SK-N-SH (cell line): ENCODE measurements around the gene WDR64. TPM values are rescaled to one million over a fixed set of nuclear protein-coding genes. Genes with fewer than 3 reads are reported as not detected.

Experiments used
- CTCF ChIA-PET: fragments of 300-600, 350-600 bp; formaldehyde crosslinking; extraction: SDS; loops from one replicate; lab custom pipeline; 2021; lab: Yijun Ruan, JAX
- POLR2A ChIA-PET: fragments of 350-600 bp; sonication (Branson Sonifier 250); formaldehyde crosslinking; extraction: SDS; loops from one replicate; lab custom pipeline; 2020; ENCODE audit warnings: antibody characterized with exemption, inconsistent platforms; lab: Yijun Ruan, JAX
- DNase-seq: peaks from one replicate; pipeline ENCODE4 v3.0.0; 2012
- H2AFZ ChIP-seq: fragments of 200-600 bp; sonication (generic); 2 replicates; pipeline ENCODE4 v1.8.1; 2016; ENCODE audit warnings: antibody characterized with exemption, mild to moderate bottlenecking, low read depth
- H3F3A ChIP-seq: fragments of 200-600 bp; sonication (generic); replicated peaks from 2 replicates; pipeline ENCODE3; 2016; ENCODE audit warnings: antibody characterized with exemption, mild to moderate bottlenecking; ENCODE audit not compliant: insufficient read depth
- H3K27ac ChIP-seq, 2 experiments: fragments of 200-500 bp in 1 of 2; fragments of 200-600 bp in 1 of 2; sonication (Bioruptor generic) in 1 of 2; sonication (generic), shearing (Covaris generic) in 1 of 2; 2 replicates each; pipeline versions ENCODE4 v1.5.1 to v1.6.1; 2014 to 2016; ENCODE audit warnings: low read depth in 2 of 2, inconsistent platforms in 1 of 2, low read length in 1 of 2, mild to moderate bottlenecking in 1 of 2, mixed read lengths in 1 of 2
- H3K27me3 ChIP-seq: fragments of 200-600 bp; sonication (generic), shearing (Covaris generic); 2 replicates; pipeline ENCODE4 v1.6.1; 2016; ENCODE audit warnings: mixed run types; ENCODE audit not compliant: insufficient read depth
- H3K36me3 ChIP-seq, 2 experiments: fragments of 200-500 bp in 1 of 2; fragments of 200-600 bp in 1 of 2; sonication (Bioruptor generic) in 1 of 2; sonication (generic) in 1 of 2; replicated peaks in 1 of 2; 2 replicates each; pipeline versions ENCODE3 to v1.5.1; 2014 to 2016; ENCODE audit warnings: low read length in 1 of 2, mild to moderate bottlenecking in 1 of 2; ENCODE audit not compliant: insufficient read depth in 2 of 2, control insufficient read depth in 1 of 2
- H3K4me1 ChIP-seq, 2 experiments: fragments of 200-500 bp in 1 of 2; fragments of 200-600 bp in 1 of 2; sonication (Bioruptor generic) in 1 of 2; sonication (generic), shearing (Covaris generic) in 1 of 2; 2 replicates each; pipeline versions ENCODE4 v1.5.1 to v1.6.1; 2014 to 2016; ENCODE audit warnings: low read depth in 1 of 2, low read length in 1 of 2, mixed run types in 1 of 2; ENCODE audit not compliant: insufficient read depth in 2 of 2, control insufficient read depth in 1 of 2
- H3K4me2 ChIP-seq: fragments of 200-600 bp; sonication (generic), shearing (Covaris generic); 2 replicates; pipeline ENCODE4 v1.6.1; 2017; ENCODE audit warnings: mixed run types
- H3K4me3 ChIP-seq, 2 experiments: fragments of 200-500 bp in 1 of 2; fragments of 200-600 bp in 1 of 2; sonication (Bioruptor generic) in 1 of 2; sonication (generic), shearing (Covaris generic) in 1 of 2; 2 replicates each; pipeline versions ENCODE4 v1.5.1 to v1.8.1; 2014 to 2016; ENCODE audit warnings: low read depth in 2 of 2, inconsistent platforms in 1 of 2, low read length in 1 of 2, mild to moderate bottlenecking in 1 of 2, mixed read lengths in 1 of 2, moderate library complexity in 1 of 2
- H3K79me2 ChIP-seq: fragments of 200-600 bp; sonication (generic); 2 replicates; pipeline ENCODE4 v1.8.1; 2017; ENCODE audit warnings: mild to moderate bottlenecking; ENCODE audit not compliant: insufficient read depth
- H3K9ac ChIP-seq: fragments of 200-600 bp; sonication (generic); 2 replicates; pipeline ENCODE4 v1.6.1; 2017; ENCODE audit warnings: mixed run types
- H3K9me2 ChIP-seq: fragments of 200-600 bp; sonication (generic); 2 replicates; pipeline ENCODE4 v1.6.1; 2017; ENCODE audit warnings: mixed run types
- H3K9me3 ChIP-seq: fragments of 200-600 bp; sonication (generic); 2 replicates; pipeline ENCODE4 v1.6.1; 2017; ENCODE audit warnings: mixed run types, mild to moderate bottlenecking, moderate library complexity
- H4K20me1 ChIP-seq: fragments of 200-600 bp; sonication (generic); 2 replicates; pipeline ENCODE4 v1.6.1; 2017; ENCODE audit warnings: mild to moderate bottlenecking, mixed run types; ENCODE audit not compliant: insufficient read depth
- CHD2 ChIP-seq: fragments of 150-350 bp; IDR thresholded peaks from 2 replicates; pipeline ENCODE4 v1.6.1; 2018; ENCODE audit warnings: low read length; ENCODE audit not compliant: partially characterized antibody
- EP300 ChIP-seq, 2 experiments: IDR thresholded peaks; 2 replicates each; pipeline versions ENCODE4 v1.4.0 to v1.6.1; 2012; ENCODE audit warnings: borderline replicate concordance in 1 of 2, low read depth in 1 of 2, low read length in 1 of 2
- FOXM1 ChIP-seq: IDR thresholded peaks from 2 replicates; pipeline ENCODE4 v1.4.0; 2012; ENCODE audit warnings: low read depth, mild to moderate bottlenecking
- GATA2 ChIP-seq: sonication (generic); formaldehyde crosslinking; IDR thresholded peaks from 2 replicates; pipeline ENCODE4 v1.5.0; 2020; ENCODE audit warnings: mild to moderate bottlenecking, missing genetic modification reagents
- MEF2A ChIP-seq: IDR thresholded peaks from 2 replicates; pipeline ENCODE4 v1.4.0; 2012; ENCODE audit warnings: low read depth, borderline replicate concordance
- NFIC ChIP-seq: IDR thresholded peaks from 2 replicates; pipeline ENCODE4 v1.4.0; 2012; ENCODE audit warnings: borderline replicate concordance
- RAD21 ChIP-seq: IDR thresholded peaks from 2 replicates; pipeline ENCODE4 v1.6.1; 2012; ENCODE audit warnings: mild to moderate bottlenecking, low read length
- RCOR1 ChIP-seq: fragments of 150-350 bp; IDR thresholded peaks from 2 replicates; pipeline ENCODE4 v1.6.1; 2017; ENCODE audit warnings: antibody characterized with exemption, low read length
- RFX5 ChIP-seq: IDR thresholded peaks from 2 replicates; pipeline ENCODE4 v1.6.1; 2012; ENCODE audit warnings: mild to moderate bottlenecking, improper control_type of control experiment, low read length
- RXRA ChIP-seq: IDR thresholded peaks from 2 replicates; pipeline ENCODE4 v1.4.0; 2012; ENCODE audit warnings: low read depth, mild to moderate bottlenecking, borderline replicate concordance
- TAF1 ChIP-seq: IDR thresholded peaks from 2 replicates; pipeline ENCODE4 v1.6.1; 2012; ENCODE audit warnings: low read depth, mild to moderate bottlenecking, low read length, moderate library complexity, borderline replicate concordance
- WGBS: methylation state at CpG from one replicate; pipeline ENCODE4 v1.1.6; 2017; ENCODE audit warnings: low lambda C conversion rate; 5-methylcytosine and 5-hydroxymethylcytosine counted together
- polyA plus RNA-seq, 3 experiments: library from polyadenylated mRNA; depleted of rRNA; stranded (reverse); fragments of >200 nt; gene quantifications; 2 replicates each; pipeline ENCODE4 v1.2.3, GENCODE V29; 2012
- TF ChIP-seq, protein P1 (sequence below): IDR thresholded peaks from 2 replicates; pipeline ENCODE4; 2012
- TF ChIP-seq, protein P2 (sequence below): fragments of 150-350 bp; IDR thresholded peaks from 2 replicates; pipeline ENCODE4 v1.6.1; 2017; ENCODE audit warnings: antibody characterized with exemption, low read length, low read depth, borderline replicate concordance
- TF ChIP-seq, protein P3 (sequence below): fragments of 150-350 bp; IDR thresholded peaks from 2 replicates; pipeline ENCODE4 v1.6.1; 2016; ENCODE audit warnings: mild to moderate bottlenecking, low read depth, low read length
- TF ChIP-seq, protein P4 (sequence below): fragments of 200-600 bp; sonication (generic); IDR thresholded peaks from 2 replicates; pipeline ENCODE4 v1.6.1; 2017; ENCODE audit warnings: antibody characterized with exemption, mild to moderate bottlenecking, moderate library complexity
- TF ChIP-seq, protein P5 (sequence below): IDR thresholded peaks from 2 replicates; pipeline ENCODE4 v1.4.0; 2012; ENCODE audit warnings: low read depth, borderline replicate concordance
- TF ChIP-seq, protein P6 (sequence below): IDR thresholded peaks from 2 replicates; pipeline ENCODE4 v1.4.0; 2012; ENCODE audit warnings: low read depth, borderline replicate concordance
- TF ChIP-seq, protein P7 (sequence below): IDR thresholded peaks from 2 replicates; pipeline ENCODE4 v1.6.1; 2012; ENCODE audit warnings: mild to moderate bottlenecking, low read depth, low read length, moderate library complexity

The WDR64 gene
- polyA plus RNA-seq, 1 of the 3 experiments (the other 2 are of a cell fraction), result not detected

DNA sequence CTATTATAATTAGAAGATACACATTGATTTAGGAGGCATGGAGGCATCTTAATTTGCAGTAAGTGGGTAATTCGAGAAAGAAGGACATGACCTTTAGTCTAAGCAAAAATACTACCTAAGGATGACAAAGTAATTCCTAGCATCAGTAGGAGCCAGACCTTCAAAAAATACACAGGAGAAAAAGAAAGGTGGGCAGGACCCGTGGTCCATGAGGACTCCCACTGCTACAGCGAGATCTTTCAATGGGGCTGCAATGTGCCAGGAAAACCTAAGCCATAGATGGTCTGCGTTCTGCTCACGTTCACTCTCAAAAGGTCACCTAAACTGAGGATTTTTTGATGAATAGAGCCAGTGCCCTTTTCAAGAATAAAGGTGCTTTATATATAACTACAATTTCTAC lies 185.3 kb downstream of the WDR64 start:
- TF ChIP-seq RXRA (no peak), CHD2 (no peak), NFIC (no peak), RFX5 (no peak), RCOR1 (no peak), RAD21 (no peak), FOXM1 (no peak), TAF1 (no peak), GATA2 (CRISPR knock-in tag) (no peak), MEF2A (no peak), EP300 (IDR thresholded peaks at IDR 0.05; ENCODE audit: borderline replicate concordance in 1 of 2, low read depth in 1 of 2, low read length in 1 of 2) (no peak)
- TF ChIP-seq, protein P1, sequence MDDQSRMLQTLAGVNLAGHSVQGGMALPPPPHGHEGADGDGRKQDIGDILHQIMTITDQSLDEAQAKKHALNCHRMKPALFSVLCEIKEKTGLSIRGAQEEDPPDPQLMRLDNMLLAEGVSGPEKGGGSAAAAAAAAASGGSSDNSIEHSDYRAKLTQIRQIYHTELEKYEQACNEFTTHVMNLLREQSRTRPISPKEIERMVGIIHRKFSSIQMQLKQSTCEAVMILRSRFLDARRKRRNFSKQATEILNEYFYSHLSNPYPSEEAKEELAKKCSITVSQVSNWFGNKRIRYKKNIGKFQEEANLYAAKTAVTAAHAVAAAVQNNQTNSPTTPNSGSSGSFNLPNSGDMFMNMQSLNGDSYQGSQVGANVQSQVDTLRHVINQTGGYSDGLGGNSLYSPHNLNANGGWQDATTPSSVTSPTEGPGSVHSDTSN, result no peak
- TF ChIP-seq, protein P2, sequence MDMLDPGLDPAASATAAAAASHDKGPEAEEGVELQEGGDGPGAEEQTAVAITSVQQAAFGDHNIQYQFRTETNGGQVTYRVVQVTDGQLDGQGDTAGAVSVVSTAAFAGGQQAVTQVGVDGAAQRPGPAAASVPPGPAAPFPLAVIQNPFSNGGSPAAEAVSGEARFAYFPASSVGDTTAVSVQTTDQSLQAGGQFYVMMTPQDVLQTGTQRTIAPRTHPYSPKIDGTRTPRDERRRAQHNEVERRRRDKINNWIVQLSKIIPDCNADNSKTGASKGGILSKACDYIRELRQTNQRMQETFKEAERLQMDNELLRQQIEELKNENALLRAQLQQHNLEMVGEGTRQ, result no peak
- TF ChIP-seq, protein P3, sequence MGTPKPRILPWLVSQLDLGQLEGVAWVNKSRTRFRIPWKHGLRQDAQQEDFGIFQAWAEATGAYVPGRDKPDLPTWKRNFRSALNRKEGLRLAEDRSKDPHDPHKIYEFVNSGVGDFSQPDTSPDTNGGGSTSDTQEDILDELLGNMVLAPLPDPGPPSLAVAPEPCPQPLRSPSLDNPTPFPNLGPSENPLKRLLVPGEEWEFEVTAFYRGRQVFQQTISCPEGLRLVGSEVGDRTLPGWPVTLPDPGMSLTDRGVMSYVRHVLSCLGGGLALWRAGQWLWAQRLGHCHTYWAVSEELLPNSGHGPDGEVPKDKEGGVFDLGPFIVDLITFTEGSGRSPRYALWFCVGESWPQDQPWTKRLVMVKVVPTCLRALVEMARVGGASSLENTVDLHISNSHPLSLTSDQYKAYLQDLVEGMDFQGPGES, result no peak
- TF ChIP-seq, protein P4, sequence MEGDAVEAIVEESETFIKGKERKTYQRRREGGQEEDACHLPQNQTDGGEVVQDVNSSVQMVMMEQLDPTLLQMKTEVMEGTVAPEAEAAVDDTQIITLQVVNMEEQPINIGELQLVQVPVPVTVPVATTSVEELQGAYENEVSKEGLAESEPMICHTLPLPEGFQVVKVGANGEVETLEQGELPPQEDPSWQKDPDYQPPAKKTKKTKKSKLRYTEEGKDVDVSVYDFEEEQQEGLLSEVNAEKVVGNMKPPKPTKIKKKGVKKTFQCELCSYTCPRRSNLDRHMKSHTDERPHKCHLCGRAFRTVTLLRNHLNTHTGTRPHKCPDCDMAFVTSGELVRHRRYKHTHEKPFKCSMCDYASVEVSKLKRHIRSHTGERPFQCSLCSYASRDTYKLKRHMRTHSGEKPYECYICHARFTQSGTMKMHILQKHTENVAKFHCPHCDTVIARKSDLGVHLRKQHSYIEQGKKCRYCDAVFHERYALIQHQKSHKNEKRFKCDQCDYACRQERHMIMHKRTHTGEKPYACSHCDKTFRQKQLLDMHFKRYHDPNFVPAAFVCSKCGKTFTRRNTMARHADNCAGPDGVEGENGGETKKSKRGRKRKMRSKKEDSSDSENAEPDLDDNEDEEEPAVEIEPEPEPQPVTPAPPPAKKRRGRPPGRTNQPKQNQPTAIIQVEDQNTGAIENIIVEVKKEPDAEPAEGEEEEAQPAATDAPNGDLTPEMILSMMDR, result no peak
- TF ChIP-seq, protein P5, sequence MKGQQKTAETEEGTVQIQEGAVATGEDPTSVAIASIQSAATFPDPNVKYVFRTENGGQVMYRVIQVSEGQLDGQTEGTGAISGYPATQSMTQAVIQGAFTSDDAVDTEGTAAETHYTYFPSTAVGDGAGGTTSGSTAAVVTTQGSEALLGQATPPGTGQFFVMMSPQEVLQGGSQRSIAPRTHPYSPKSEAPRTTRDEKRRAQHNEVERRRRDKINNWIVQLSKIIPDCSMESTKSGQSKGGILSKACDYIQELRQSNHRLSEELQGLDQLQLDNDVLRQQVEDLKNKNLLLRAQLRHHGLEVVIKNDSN, result no peak
- TF ChIP-seq, protein P6, sequence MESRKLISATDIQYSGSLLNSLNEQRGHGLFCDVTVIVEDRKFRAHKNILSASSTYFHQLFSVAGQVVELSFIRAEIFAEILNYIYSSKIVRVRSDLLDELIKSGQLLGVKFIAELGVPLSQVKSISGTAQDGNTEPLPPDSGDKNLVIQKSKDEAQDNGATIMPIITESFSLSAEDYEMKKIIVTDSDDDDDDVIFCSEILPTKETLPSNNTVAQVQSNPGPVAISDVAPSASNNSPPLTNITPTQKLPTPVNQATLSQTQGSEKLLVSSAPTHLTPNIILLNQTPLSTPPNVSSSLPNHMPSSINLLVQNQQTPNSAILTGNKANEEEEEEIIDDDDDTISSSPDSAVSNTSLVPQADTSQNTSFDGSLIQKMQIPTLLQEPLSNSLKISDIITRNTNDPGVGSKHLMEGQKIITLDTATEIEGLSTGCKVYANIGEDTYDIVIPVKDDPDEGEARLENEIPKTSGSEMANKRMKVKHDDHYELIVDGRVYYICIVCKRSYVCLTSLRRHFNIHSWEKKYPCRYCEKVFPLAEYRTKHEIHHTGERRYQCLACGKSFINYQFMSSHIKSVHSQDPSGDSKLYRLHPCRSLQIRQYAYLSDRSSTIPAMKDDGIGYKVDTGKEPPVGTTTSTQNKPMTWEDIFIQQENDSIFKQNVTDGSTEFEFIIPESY, result no peak
- TF ChIP-seq, protein P7, sequence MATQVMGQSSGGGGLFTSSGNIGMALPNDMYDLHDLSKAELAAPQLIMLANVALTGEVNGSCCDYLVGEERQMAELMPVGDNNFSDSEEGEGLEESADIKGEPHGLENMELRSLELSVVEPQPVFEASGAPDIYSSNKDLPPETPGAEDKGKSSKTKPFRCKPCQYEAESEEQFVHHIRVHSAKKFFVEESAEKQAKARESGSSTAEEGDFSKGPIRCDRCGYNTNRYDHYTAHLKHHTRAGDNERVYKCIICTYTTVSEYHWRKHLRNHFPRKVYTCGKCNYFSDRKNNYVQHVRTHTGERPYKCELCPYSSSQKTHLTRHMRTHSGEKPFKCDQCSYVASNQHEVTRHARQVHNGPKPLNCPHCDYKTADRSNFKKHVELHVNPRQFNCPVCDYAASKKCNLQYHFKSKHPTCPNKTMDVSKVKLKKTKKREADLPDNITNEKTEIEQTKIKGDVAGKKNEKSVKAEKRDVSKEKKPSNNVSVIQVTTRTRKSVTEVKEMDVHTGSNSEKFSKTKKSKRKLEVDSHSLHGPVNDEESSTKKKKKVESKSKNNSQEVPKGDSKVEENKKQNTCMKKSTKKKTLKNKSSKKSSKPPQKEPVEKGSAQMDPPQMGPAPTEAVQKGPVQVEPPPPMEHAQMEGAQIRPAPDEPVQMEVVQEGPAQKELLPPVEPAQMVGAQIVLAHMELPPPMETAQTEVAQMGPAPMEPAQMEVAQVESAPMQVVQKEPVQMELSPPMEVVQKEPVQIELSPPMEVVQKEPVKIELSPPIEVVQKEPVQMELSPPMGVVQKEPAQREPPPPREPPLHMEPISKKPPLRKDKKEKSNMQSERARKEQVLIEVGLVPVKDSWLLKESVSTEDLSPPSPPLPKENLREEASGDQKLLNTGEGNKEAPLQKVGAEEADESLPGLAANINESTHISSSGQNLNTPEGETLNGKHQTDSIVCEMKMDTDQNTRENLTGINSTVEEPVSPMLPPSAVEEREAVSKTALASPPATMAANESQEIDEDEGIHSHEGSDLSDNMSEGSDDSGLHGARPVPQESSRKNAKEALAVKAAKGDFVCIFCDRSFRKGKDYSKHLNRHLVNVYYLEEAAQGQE, result no peak
- Histone ChIP-seq H3K36me3 (no peaks in the 10 kb centered on the region), H3K4me3 (no peak overlapping the region), H3K27me3 (no peaks in the 10 kb centered on the region), H3K4me2 (no peak overlapping the region), H3K9me2 (no peaks in the 10 kb centered on the region), H4K20me1 (no peaks in the 10 kb centered on the region), H3K27ac (no peak overlapping the region), H3K79me2 (no peaks in the 10 kb centered on the region), H3K9ac (no peak overlapping the region), H3K9me3 (no peaks in the 10 kb centered on the region), H2AFZ (no peak overlapping the region), H3K4me1 (no peaks in the 10 kb centered on the region; a peak in 1 of 4 replicates), H3F3A (peaks cover 5% of the 10 kb centered on the region)
- DNase-seq, result no peak
- ChIA-PET POLR2A (no interaction called here), CTCF (interaction anchor here (0.9 to 1.4 kb wide), 2 partner anchors 226 to 232 kb away, joined by 3 to 6 read pairs; no protein-coding TSS in a partner anchor)
- WGBS, result 67% methylated on average over 5 of the region's 5 CpGs
